ENCODE data around the gene PATJ.

- TF ChIP-seq POLR2A (IDR thresholded peaks at IDR 0.05) (no peak), EP300 (IDR thresholded peaks at IDR 0.05) (no peak)
- TF ChIP-seq, protein P1, sequence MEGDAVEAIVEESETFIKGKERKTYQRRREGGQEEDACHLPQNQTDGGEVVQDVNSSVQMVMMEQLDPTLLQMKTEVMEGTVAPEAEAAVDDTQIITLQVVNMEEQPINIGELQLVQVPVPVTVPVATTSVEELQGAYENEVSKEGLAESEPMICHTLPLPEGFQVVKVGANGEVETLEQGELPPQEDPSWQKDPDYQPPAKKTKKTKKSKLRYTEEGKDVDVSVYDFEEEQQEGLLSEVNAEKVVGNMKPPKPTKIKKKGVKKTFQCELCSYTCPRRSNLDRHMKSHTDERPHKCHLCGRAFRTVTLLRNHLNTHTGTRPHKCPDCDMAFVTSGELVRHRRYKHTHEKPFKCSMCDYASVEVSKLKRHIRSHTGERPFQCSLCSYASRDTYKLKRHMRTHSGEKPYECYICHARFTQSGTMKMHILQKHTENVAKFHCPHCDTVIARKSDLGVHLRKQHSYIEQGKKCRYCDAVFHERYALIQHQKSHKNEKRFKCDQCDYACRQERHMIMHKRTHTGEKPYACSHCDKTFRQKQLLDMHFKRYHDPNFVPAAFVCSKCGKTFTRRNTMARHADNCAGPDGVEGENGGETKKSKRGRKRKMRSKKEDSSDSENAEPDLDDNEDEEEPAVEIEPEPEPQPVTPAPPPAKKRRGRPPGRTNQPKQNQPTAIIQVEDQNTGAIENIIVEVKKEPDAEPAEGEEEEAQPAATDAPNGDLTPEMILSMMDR (IDR thresholded peaks at IDR 0.05) = no peak
Measured at GRCh38 chr1:62022382-62022983, 280.2 kb downstream of the PATJ start.
